Measurements from ENCODE around the gene PCDHB7. TPM values are rescaled to one million over a fixed set of nuclear protein-coding genes. Genes with fewer than 3 reads are reported as not detected.
"Not testable (repeated sequence)": the region's sequence is repeated elsewhere in the genome, so short reads cannot be mapped to it uniquely, and the experiment has no call there.

Gene PCDHB7
- total RNA-seq, 1 experiment from 2014 or later = 0.17 TPM

DNA sequence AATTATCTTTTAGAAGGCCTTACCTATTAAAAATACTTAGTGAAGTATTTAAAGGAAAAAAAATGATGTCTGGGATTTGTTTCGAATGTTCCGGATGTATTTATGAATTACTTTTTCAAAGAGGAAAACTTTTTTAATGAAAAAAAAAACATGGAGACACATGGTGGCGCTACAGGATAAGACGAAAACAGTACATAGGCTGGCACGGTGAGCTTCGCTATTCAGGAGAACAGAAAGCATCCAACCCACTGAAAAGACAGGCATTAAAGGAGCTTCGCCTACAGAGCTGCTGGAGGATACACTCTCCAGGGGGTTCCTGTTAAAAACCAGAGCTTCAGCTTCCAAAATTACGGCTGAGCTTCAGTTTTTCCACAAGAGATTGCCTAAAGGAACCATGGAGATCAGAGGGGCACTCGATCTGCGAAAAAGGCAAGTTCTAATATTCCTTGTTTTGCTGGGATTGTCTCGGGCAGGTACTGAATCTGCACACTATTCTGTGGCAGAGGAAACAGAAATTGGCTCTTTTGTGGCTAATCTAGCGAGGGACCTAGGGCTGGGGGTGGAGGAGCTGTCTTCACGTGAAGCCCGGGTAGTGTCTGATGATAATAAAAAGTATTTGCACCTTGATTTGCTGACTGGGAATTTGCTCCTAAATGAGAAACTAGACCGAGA is 50.8 kb downstream of the PCDHB7 start, which contains the start of gene PCDHB14:
TSS of gene PCDHB14 (plus strand) at position 232 of the 672 bp plus-strand sequence. CDS start at position 395, 163 bp downstream.
- ATAC-seq (peak; percentile 100), DNase-seq (ENCODE audit: low spot score) (no peak)
- H3K27me3 Mint-ChIP-seq (ENCODE audit: low read depth) = no peaks in the 10 kb centered on the region; the same call in none of the 2 replicates
- H3K36me3 Mint-ChIP-seq = no peaks in the 10 kb centered on the region
- no peaks in the 10 kb centered on the region for H3K9me3 Mint-ChIP-seq
- peaks cover 11% of the 10 kb centered on the region for H3K4me1 Mint-ChIP-seq
- CTCF ChIA-PET = interaction anchor here (0.6 to 3.4 kb wide), 89 partner anchors 9 to 738 kb away, joined by 3 to 56 read pairs (median 6); partner anchors contain the start of genes PCDHA1, PCDHA10, PCDHB10 and PCDHB11
- H3K27ac Mint-ChIP-seq = peak within 1 kb of the TSS; percentile 19; the same call in 1 of the 2 replicates
- TF ChIP-seq PRRX2 (CRISPR knock-in tag; IDR thresholded peaks at IDR 0.05) (no peak), NFYB (CRISPR knock-in tag; conservative IDR thresholded peaks at IDR 0.05; ENCODE audit: low read depth) (no peak), ZNF121 (CRISPR knock-in tag; IDR thresholded peaks at IDR 0.05) (no peak), NR2C2 (CRISPR knock-in tag; IDR thresholded peaks at IDR 0.05) (no peak), ZBTB21 (CRISPR knock-in tag; IDR thresholded peaks at IDR 0.05; ENCODE audit: borderline replicate concordance) (no peak)
- TF ChIP-seq, protein P1, sequence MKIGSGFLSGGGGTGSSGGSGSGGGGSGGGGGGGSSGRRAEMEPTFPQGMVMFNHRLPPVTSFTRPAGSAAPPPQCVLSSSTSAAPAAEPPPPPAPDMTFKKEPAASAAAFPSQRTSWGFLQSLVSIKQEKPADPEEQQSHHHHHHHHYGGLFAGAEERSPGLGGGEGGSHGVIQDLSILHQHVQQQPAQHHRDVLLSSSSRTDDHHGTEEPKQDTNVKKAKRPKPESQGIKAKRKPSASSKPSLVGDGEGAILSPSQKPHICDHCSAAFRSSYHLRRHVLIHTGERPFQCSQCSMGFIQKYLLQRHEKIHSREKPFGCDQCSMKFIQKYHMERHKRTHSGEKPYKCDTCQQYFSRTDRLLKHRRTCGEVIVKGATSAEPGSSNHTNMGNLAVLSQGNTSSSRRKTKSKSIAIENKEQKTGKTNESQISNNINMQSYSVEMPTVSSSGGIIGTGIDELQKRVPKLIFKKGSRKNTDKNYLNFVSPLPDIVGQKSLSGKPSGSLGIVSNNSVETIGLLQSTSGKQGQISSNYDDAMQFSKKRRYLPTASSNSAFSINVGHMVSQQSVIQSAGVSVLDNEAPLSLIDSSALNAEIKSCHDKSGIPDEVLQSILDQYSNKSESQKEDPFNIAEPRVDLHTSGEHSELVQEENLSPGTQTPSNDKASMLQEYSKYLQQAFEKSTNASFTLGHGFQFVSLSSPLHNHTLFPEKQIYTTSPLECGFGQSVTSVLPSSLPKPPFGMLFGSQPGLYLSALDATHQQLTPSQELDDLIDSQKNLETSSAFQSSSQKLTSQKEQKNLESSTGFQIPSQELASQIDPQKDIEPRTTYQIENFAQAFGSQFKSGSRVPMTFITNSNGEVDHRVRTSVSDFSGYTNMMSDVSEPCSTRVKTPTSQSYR (CRISPR knock-in tag; IDR thresholded peaks at IDR 0.05) = no peak
- TF ChIP-seq, protein P2, sequence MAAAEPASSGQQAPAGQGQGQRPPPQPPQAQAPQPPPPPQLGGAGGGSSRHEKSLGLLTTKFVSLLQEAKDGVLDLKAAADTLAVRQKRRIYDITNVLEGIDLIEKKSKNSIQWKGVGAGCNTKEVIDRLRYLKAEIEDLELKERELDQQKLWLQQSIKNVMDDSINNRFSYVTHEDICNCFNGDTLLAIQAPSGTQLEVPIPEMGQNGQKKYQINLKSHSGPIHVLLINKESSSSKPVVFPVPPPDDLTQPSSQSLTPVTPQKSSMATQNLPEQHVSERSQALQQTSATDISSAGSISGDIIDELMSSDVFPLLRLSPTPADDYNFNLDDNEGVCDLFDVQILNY (CRISPR knock-in tag; IDR thresholded peaks at IDR 0.05) = no peak
- TF ChIP-seq, protein P3, sequence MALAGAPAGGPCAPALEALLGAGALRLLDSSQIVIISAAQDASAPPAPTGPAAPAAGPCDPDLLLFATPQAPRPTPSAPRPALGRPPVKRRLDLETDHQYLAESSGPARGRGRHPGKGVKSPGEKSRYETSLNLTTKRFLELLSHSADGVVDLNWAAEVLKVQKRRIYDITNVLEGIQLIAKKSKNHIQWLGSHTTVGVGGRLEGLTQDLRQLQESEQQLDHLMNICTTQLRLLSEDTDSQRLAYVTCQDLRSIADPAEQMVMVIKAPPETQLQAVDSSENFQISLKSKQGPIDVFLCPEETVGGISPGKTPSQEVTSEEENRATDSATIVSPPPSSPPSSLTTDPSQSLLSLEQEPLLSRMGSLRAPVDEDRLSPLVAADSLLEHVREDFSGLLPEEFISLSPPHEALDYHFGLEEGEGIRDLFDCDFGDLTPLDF (CRISPR knock-in tag; IDR thresholded peaks at IDR 0.05) = no peak
- TF ChIP-seq, protein P4, sequence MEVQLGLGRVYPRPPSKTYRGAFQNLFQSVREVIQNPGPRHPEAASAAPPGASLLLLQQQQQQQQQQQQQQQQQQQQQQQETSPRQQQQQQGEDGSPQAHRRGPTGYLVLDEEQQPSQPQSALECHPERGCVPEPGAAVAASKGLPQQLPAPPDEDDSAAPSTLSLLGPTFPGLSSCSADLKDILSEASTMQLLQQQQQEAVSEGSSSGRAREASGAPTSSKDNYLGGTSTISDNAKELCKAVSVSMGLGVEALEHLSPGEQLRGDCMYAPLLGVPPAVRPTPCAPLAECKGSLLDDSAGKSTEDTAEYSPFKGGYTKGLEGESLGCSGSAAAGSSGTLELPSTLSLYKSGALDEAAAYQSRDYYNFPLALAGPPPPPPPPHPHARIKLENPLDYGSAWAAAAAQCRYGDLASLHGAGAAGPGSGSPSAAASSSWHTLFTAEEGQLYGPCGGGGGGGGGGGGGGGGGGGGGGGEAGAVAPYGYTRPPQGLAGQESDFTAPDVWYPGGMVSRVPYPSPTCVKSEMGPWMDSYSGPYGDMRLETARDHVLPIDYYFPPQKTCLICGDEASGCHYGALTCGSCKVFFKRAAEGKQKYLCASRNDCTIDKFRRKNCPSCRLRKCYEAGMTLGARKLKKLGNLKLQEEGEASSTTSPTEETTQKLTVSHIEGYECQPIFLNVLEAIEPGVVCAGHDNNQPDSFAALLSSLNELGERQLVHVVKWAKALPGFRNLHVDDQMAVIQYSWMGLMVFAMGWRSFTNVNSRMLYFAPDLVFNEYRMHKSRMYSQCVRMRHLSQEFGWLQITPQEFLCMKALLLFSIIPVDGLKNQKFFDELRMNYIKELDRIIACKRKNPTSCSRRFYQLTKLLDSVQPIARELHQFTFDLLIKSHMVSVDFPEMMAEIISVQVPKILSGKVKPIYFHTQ (CRISPR knock-in tag; IDR thresholded peaks at IDR 0.05) = no peak
- TF ChIP-seq, protein P5, sequence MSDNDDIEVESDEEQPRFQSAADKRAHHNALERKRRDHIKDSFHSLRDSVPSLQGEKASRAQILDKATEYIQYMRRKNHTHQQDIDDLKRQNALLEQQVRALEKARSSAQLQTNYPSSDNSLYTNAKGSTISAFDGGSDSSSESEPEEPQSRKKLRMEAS (CRISPR knock-in tag; IDR thresholded peaks at IDR 0.05) = no peak
- POLR2A ChIA-PET = interaction anchor here (0.6 to 1.2 kb wide), 5 partner anchors 11 to 189 kb away, joined by 3 to 7 read pairs (median 3); partner anchors contain the start of genes PCDHB15 and PCDHGA10
- H3K4me3 Mint-ChIP-seq = peak within 1 kb of the TSS; percentile 62

DNA sequence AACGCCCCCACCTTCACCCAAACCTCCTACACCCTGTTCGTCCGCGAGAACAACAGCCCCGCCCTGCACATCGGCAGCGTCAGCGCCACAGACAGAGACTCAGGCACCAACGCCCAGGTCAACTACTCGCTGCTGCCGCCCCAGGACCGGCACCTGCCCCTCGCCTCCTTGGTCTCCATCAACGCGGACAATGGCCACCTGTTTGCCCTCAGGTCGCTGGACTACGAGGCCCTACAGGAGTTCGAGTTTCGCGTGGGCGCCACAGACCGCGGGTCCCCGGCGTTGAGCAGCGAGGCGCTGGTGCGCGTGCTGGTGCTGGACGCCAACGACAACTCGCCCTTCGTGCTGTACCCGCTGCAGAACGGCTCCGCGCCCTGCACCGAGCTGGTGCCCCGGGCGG is 52.4 kb downstream of the PCDHB7 start:
- H3K36me3 Mint-ChIP-seq; POLR2A ChIA-PET; H3K27me3 Mint-ChIP-seq (ENCODE audit: low read depth); H3K4me3 Mint-ChIP-seq; DNase-seq (ENCODE audit: low spot score); H3K9me3 Mint-ChIP-seq; H3K27ac Mint-ChIP-seq; ATAC-seq: not testable (repeated sequence)
- CTCF ChIA-PET = interaction anchor here (3.4 kb wide), 2 partner anchors 9 to 336 kb away, joined by 37 to 43 read pairs; no protein-coding TSS in a partner anchor
- H3K4me1 Mint-ChIP-seq = peaks cover 16% of the 10 kb centered on the region

DNA sequence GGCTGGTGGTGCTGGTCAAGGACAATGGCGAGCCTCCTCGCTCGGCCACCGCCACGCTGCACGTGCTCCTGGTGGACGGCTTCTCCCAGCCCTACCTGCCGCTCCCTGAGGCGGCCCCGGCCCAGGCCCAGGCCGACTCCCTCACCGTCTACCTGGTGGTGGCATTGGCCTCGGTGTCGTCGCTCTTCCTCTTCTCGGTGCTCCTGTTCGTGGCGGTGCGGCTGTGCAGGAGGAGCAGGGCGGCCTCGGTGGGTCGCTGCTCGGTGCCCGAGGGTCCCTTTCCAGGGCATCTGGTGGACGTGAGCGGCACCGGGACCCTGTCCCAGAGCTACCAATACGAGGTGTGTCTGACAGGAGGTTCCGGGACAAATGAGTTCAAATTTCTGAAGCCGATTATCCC is 53.0 kb downstream of the PCDHB7 start:
- H3K4me3 Mint-ChIP-seq; ATAC-seq; H3K36me3 Mint-ChIP-seq; H3K27ac Mint-ChIP-seq; DNase-seq (ENCODE audit: low spot score); H3K9me3 Mint-ChIP-seq; POLR2A ChIA-PET; H3K27me3 Mint-ChIP-seq (ENCODE audit: low read depth): not testable (repeated sequence)
- H3K4me1 Mint-ChIP-seq = peaks cover 16% of the 10 kb centered on the region
- CTCF ChIA-PET = interaction anchor here (0.6 to 3.4 kb wide), 3 partner anchors 9 to 367 kb away, joined by 3 to 43 read pairs (median 37); no protein-coding TSS in a partner anchor

Other genes starting within 250 kb of the PCDHB7 start
- 8.2 to 8.6 TPM (median 8.4 TPM) in 3 replicates for gene PCDHAC1, start 246.3 kb upstream of the PCDHB7 start, total RNA-seq (2021)
- gene PCDHAC2, start 206.2 kb upstream of the PCDHB7 start, total RNA-seq (2021) = 6.7 to 11.3 TPM (median 7.9 TPM) in 3 replicates
- gene PCDHB1, start 121.3 kb upstream of the PCDHB7 start, total RNA-seq (2021) = 0.09 to 0.13 TPM (median 0.11 TPM) in 3 replicates
- gene PCDHB2, start 78.0 kb upstream of the PCDHB7 start, total RNA-seq (2021) = 22.9 to 26.2 TPM (median 23.1 TPM) in 3 replicates
- gene PCDHB3, start 72.2 kb upstream of the PCDHB7 start, total RNA-seq (2021) = 4.7 to 6.4 TPM (median 5.1 TPM) in 3 replicates
- 2.3 to 2.6 TPM (median 2.3 TPM) in 3 replicates for gene PCDHB4, start 50.8 kb upstream of the PCDHB7 start, total RNA-seq (2021)
- gene PCDHB5, start 37.4 kb upstream of the PCDHB7 start, total RNA-seq (2021) = 6.8 to 12.5 TPM (median 8.5 TPM) in 3 replicates
- gene PCDHB6, start 22.6 kb upstream of the PCDHB7 start, total RNA-seq (2021) = 0.23 to 0.37 TPM (median 0.24 TPM) in 3 replicates
- 4.1 to 5.4 TPM (median 4.6 TPM) in 3 replicates for gene PCDHB8, start 5.1 kb downstream of the PCDHB7 start, total RNA-seq (2021)
- gene PCDHB16, start 9.7 kb downstream of the PCDHB7 start, total RNA-seq (2021) = 3.5 to 4.1 TPM (median 3.7 TPM) in 3 replicates
- 1.6 to 2.3 TPM (median 1.7 TPM) in 3 replicates for gene PCDHB9, start 14.5 kb downstream of the PCDHB7 start, total RNA-seq (2021)
- 1.4 to 1.9 TPM (median 1.7 TPM) in 3 replicates for gene PCDHB10, start 19.7 kb downstream of the PCDHB7 start, total RNA-seq (2021)
- 0.61 to 1.2 TPM (median 0.92 TPM) in 3 replicates for gene PCDHB11, start 27.0 kb downstream of the PCDHB7 start, total RNA-seq (2021)
- 2.7 to 3.1 TPM (median 3.1 TPM) in 3 replicates for gene PCDHB12, start 36.1 kb downstream of the PCDHB7 start, total RNA-seq (2021)
- gene PCDHB13, start 41.3 kb downstream of the PCDHB7 start, total RNA-seq (2021) = 2.2 to 2.9 TPM (median 2.6 TPM) in 3 replicates
- gene PCDHB14, start 50.7 kb downstream of the PCDHB7 start, total RNA-seq (2021) = 2.6 to 3.5 TPM (median 2.8 TPM) in 3 replicates
- gene PCDHB15, start 72.8 kb downstream of the PCDHB7 start, total RNA-seq (2021) = 7.7 to 8.7 TPM (median 8.4 TPM) in 3 replicates
- 0.24 TPM in 1 of 3 replicates, not detected in the others for gene SLC25A2, start 131.4 kb downstream of the PCDHB7 start, total RNA-seq (2021)
- 87.8 to 96.2 TPM (median 90.1 TPM) in 3 replicates for gene TAF7, start 148.1 kb downstream of the PCDHB7 start, total RNA-seq (2021)
- 1.1 to 1.5 TPM (median 1.2 TPM) in 3 replicates for gene PCDHGA1, start 157.9 kb downstream of the PCDHB7 start, total RNA-seq (2021)
- 0.66 to 0.96 TPM (median 0.94 TPM) in 3 replicates for gene PCDHGA2, start 166.1 kb downstream of the PCDHB7 start, total RNA-seq (2021)
- gene PCDHGA3, start 171.2 kb downstream of the PCDHB7 start, total RNA-seq (2021) = 0.92 to 1.3 TPM (median 0.98 TPM) in 3 replicates
- 4.9 to 5.6 TPM (median 5.5 TPM) in 3 replicates for gene PCDHGB1, start 177.5 kb downstream of the PCDHB7 start, total RNA-seq (2021)
- 3.4 to 3.9 TPM (median 3.5 TPM) in 3 replicates for gene PCDHGA4, start 182.4 kb downstream of the PCDHB7 start, total RNA-seq (2021)
- 4.1 to 5.5 TPM (median 5.2 TPM) in 3 replicates for gene PCDHGB2, start 187.3 kb downstream of the PCDHB7 start, total RNA-seq (2021)
- 2.0 to 2.5 TPM (median 2.4 TPM) in 3 replicates for gene PCDHGA5, start 191.5 kb downstream of the PCDHB7 start, total RNA-seq (2021)
- 3.3 to 4.2 TPM (median 3.5 TPM) in 3 replicates for gene PCDHGB3, start 197.6 kb downstream of the PCDHB7 start, total RNA-seq (2021)
- 2.6 to 3.3 TPM (median 3.0 TPM) in 3 replicates for gene PCDHGA6, start 201.2 kb downstream of the PCDHB7 start, total RNA-seq (2021)
- 1.6 to 2.8 TPM (median 2.1 TPM) in 3 replicates for gene PCDHGA7, start 210.1 kb downstream of the PCDHB7 start, total RNA-seq (2021)
- gene PCDHGB4, start 215.1 kb downstream of the PCDHB7 start, total RNA-seq (2021) = 7.8 to 9.1 TPM (median 8.8 TPM) in 3 replicates
- 1.4 to 2.4 TPM (median 2.1 TPM) in 3 replicates for gene PCDHGA8, start 220.0 kb downstream of the PCDHB7 start, total RNA-seq (2021)
- gene PCDHGB5, start 225.3 kb downstream of the PCDHB7 start, total RNA-seq (2021) = 7.6 to 9.7 TPM (median 7.7 TPM) in 3 replicates
- gene PCDHGA9, start 230.1 kb downstream of the PCDHB7 start, total RNA-seq (2021) = 1.9 to 2.9 TPM (median 2.3 TPM) in 3 replicates
- gene PCDHGB6, start 235.4 kb downstream of the PCDHB7 start, total RNA-seq (2021) = 6.0 to 6.7 TPM (median 6.1 TPM) in 3 replicates
- gene PCDHGA10, start 240.3 kb downstream of the PCDHB7 start, total RNA-seq (2021) = 10.7 to 11.9 TPM (median 11.0 TPM) in 3 replicates
- gene PCDHGB7, start 245.0 kb downstream of the PCDHB7 start, total RNA-seq (2021) = 10.5 to 11.2 TPM (median 10.7 TPM) in 3 replicates
- gene PCDHGA11, start 248.4 kb downstream of the PCDHB7 start, total RNA-seq (2021) = 7.0 to 8.4 TPM (median 7.1 TPM) in 3 replicates